Subcutaneous adipose tissue (tissue), 4 donors: Measurements from ENCODE around the gene TMED3. TPM values are rescaled to one million over a fixed set of nuclear protein-coding genes. Genes with fewer than 3 reads are reported as not detected.

Source experiments
- total RNA-seq, 4 donors: library from RNA; depleted of rRNA; stranded (reverse); fragments of >200 nt; gene quantifications; one replicate each; pipeline ENCODE4 v1.1.0, GENCODE V29; 2016
- TF ChIP-seq, protein P1 (sequence below): fragments of 450-650 bp; IDR thresholded peaks from one replicate; pipeline ENCODE4 v1.5.1; 2016; ENCODE audit warnings: low read depth, mild to moderate bottlenecking, control low read depth, antibody characterized with exemption, moderate library complexity

The TMED3 gene
- total RNA-seq, 4 donors from 2014 or later: 7.9 to 55.9 (median 14.8) TPM

DNA sequence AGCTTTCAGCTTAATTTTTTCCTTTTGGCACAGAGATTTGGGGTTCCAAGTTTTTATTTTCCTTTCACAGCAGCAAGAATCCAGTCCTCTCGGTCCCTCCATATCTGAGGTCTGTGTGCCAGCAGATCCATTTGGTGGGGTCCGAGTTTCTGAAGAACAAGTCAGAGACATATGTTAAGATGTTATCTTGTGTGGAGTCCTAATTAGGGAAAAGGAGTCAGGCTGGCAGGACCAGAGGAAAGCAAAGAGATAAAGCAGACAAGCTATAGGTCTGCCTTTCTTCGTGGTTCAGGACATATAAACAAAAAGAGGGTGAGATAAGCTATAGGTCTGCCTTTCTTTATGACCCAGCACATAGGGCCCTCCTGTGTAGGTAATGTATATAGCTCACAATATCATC, 54.9 kb downstream of the TMED3 start:
- TF ChIP-seq, protein P1, sequence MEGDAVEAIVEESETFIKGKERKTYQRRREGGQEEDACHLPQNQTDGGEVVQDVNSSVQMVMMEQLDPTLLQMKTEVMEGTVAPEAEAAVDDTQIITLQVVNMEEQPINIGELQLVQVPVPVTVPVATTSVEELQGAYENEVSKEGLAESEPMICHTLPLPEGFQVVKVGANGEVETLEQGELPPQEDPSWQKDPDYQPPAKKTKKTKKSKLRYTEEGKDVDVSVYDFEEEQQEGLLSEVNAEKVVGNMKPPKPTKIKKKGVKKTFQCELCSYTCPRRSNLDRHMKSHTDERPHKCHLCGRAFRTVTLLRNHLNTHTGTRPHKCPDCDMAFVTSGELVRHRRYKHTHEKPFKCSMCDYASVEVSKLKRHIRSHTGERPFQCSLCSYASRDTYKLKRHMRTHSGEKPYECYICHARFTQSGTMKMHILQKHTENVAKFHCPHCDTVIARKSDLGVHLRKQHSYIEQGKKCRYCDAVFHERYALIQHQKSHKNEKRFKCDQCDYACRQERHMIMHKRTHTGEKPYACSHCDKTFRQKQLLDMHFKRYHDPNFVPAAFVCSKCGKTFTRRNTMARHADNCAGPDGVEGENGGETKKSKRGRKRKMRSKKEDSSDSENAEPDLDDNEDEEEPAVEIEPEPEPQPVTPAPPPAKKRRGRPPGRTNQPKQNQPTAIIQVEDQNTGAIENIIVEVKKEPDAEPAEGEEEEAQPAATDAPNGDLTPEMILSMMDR: no peak

DNA sequence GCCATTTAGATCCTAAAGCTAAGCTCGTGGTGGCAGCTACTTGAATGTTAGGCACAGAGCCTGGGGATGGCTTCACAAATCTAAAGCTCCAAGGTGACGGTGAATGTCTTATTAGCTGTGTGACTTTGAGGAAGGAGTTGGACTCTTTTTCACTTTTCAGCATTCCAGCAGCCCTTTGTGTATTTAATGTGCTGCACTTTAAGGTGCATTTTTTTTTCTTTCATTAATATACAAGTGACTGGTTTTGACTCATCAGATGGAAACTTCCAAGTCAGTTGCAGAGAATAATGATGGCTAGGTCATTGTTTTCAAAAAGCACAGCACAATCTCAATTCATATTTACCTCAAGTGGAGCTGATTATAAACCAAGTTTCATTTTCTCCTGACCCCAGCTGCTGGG, 55.8 kb downstream of the TMED3 start:
- TF ChIP-seq, protein P1: no peak

DNA sequence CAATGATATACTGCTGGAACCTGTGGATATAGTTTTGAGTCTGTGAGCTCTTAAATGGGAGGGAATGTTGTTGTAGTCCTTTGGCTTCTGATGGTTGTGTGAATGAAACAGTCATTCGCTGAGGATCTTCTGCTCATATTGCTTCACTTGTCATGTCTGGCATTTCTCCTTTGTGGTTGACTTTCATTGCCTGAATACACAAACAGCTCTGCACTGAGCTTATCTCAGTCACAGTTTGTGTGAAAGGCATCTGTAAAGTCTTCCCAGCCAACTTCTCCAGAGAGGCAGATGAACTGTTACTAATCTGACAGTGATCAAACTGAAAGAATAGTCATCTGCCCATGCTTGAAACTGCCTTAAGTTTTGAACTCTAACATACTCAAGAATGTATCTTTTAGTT, 59.8 kb downstream of the TMED3 start:
- TF ChIP-seq, protein P1: no peak

DNA sequence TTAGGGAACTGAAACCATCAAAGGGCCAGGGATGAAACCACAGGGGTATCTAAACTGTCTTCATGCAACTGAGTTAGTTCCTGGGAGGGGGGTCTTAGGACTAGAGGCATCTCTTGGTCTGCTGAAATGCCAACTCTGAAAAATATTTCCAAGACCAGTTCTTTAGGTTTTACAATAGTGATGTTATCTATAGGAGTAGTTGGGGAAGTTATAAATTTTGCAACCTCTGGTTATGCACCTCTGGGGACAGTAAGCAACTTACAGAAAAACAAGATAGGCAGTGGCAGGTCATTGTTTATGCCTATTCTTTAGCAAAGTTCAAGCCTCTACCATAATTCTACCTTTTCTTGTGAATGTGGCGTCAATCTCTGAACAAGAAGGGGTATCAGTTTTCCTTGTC, 60.7 kb downstream of the TMED3 start:
- TF ChIP-seq, protein P1: no peak

- TF ChIP-seq, protein P1: no peak
Measured at GRCh38 chr15:79372428-79372827, 61.5 kb downstream of the TMED3 start.

Other genes starting within 250 kb of the TMED3 start
- 1 to 10 TPM in 1 of 4 donors, under 1 TPM in 2, not detected in 1; under 0.01 to 1.7 (median 0.22) TPM for gene RASGRF1, start 220.3 kb upstream of the TMED3 start, total RNA-seq
- not detected for gene ANKRD34C, start 28.4 kb upstream of the TMED3 start, total RNA-seq
- under 1 TPM; 0.16 to 0.85 (median 0.20) TPM for gene MINAR1, start 121.2 kb downstream of the TMED3 start, total RNA-seq